ENCODE results near the gene CCNH.
A peak's percentile ranks its signal among the peaks of the same experiment; 100 is the strongest.

The CCNH gene

GRCh38 chr5:87393331-87393730, 19.4 kb downstream of the CCNH start:
- peak; percentile 60 for DNase-seq (ENCODE audit: low read depth, low spot score)
- no peak overlapping the region for H3K4me3 ChIP-seq (ENCODE audit: low read depth, low read length)
- TF ChIP-seq, protein P1, sequence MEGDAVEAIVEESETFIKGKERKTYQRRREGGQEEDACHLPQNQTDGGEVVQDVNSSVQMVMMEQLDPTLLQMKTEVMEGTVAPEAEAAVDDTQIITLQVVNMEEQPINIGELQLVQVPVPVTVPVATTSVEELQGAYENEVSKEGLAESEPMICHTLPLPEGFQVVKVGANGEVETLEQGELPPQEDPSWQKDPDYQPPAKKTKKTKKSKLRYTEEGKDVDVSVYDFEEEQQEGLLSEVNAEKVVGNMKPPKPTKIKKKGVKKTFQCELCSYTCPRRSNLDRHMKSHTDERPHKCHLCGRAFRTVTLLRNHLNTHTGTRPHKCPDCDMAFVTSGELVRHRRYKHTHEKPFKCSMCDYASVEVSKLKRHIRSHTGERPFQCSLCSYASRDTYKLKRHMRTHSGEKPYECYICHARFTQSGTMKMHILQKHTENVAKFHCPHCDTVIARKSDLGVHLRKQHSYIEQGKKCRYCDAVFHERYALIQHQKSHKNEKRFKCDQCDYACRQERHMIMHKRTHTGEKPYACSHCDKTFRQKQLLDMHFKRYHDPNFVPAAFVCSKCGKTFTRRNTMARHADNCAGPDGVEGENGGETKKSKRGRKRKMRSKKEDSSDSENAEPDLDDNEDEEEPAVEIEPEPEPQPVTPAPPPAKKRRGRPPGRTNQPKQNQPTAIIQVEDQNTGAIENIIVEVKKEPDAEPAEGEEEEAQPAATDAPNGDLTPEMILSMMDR (IDR thresholded peaks at IDR 0.05; ENCODE audit: insufficient read depth, low read length, missing control alignments), result no peak
- POLR2A ChIA-PET, result interaction anchor here (0.9 kb wide), 1 partner anchor 242 kb away, joined by 4 read pairs; no protein-coding TSS in a partner anchor
- CTCF ChIA-PET, result no interaction called here

GRCh38 chr5:87392801-87393200, 19.9 kb downstream of the CCNH start:
- ChIA-PET POLR2A (no interaction called here), CTCF (interaction anchor here (1.4 to 3.8 kb wide), 3 partner anchors 8 to 323 kb away, joined by 3 to 30 read pairs (median 14); no protein-coding TSS in a partner anchor)
- DNase-seq (ENCODE audit: low read depth, low spot score), result no peak
- no peak overlapping the region for H3K4me3 ChIP-seq (ENCODE audit: low read depth, low read length)
- TF ChIP-seq, protein P1 (IDR thresholded peaks at IDR 0.05; ENCODE audit: insufficient read depth, low read length, missing control alignments), result no peak

DNA sequence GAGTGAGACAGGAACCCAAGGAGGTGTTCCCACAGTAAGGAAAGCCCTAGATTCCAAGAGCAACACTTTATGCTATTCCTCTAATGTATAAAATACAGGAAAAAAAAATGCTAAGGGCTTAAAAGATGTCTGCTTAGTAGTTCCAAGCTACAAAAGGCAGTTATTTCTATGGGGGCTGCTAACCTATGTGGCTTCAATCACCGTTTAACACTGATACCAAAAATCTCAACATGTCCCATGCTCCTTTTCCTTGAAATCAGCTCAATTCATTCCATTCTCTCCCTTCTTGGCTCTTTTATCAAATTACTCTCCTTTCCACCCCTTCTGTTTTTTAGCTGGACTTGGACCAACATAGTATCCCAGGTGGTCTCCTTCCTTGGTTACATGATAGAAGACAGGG, 20.6 kb downstream of the CCNH start:
- CTCF ChIA-PET, result interaction anchor here (1.4 to 3.8 kb wide), 3 partner anchors 8 to 322 kb away, joined by 3 to 30 read pairs (median 14); no protein-coding TSS in a partner anchor
- H3K4me3 ChIP-seq (ENCODE audit: low read depth, low read length), result no peak overlapping the region
- POLR2A ChIA-PET, result no interaction called here
- DNase-seq (ENCODE audit: low read depth, low spot score), result no peak
- TF ChIP-seq, protein P1 (IDR thresholded peaks at IDR 0.05; ENCODE audit: insufficient read depth, low read length, missing control alignments), result no peak

- H3K4me3 ChIP-seq (ENCODE audit: low read depth, low read length), result no peak overlapping the region
- no peak for DNase-seq (ENCODE audit: low read depth, low spot score)
- ChIA-PET POLR2A (no interaction called here), CTCF (interaction anchor here (0.6 to 3.8 kb wide), 3 partner anchors 10 to 320 kb away, joined by 4 to 30 read pairs (median 14); no protein-coding TSS in a partner anchor)
- TF ChIP-seq, protein P1 (IDR thresholded peaks at IDR 0.05; ENCODE audit: insufficient read depth, low read length, missing control alignments), result no peak
Observed at GRCh38 chr5:87390576-87391199, 22.0 kb downstream of the CCNH start.

DNA sequence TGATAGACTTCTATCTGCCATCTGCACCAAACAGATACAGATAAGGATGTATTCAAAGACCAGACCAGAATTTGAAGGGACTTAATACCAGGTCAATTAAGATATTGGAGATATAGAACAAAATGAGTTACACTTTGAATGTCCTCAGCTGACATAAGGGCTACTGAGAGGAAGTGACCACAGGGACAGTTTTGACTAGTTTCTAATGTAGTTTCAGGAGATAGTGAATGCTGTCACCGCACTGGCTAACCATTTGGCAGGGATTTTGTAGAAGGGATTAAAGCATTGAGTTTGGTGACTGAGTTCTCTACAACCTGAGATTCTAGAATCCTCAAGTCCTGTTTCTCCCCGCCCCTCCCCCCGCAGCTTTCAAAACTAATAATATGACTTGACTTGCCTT, 22.7 kb downstream of the CCNH start:
- no peak for DNase-seq (ENCODE audit: low read depth, low spot score)
- H3K4me3 ChIP-seq (ENCODE audit: low read depth, low read length), result no peak overlapping the region
- ChIA-PET CTCF (interaction anchor here (0.6 to 3.8 kb wide), 3 partner anchors 10 to 320 kb away, joined by 4 to 30 read pairs (median 14); no protein-coding TSS in a partner anchor), POLR2A (no interaction called here)
- TF ChIP-seq, protein P1 (IDR thresholded peaks at IDR 0.05; ENCODE audit: insufficient read depth, low read length, missing control alignments), result no peak

DNA sequence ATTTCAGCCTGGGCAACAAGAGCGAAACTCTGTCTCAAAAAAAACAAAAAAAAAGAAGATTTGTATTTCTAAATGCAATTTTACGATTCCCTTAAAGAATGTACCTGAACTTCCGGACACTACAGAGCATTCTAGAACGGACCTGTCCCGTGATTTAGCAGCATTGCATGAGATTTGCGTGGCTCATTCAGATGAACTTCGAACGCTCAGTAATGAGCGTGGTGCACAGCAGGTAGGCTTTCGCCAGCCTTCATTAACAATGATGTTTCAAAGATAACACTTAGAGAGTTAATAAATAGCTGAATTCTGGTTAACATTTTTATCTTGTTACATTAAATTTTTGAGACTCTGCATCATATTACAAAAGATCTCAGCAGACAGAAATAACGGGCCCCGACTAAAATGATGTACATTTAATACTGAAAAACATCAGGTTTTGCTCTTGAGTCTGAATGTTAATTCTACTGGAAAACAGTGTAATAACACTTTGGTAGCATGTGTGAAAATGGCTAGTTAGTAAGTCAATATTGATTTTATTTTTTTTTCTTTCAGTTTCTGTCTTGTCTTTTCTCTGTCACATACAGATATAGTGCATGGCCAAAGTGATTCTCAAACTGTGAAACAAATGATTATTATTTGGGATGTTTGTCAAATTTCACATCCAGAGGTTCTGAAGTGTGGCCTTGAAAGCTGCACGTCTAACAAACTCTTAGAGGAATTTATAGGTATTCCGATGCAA, 23.3 kb downstream of the CCNH start:
- POLR2A ChIA-PET, result no interaction called here
- CTCF ChIA-PET, result interaction anchor here (3.6 to 3.8 kb wide), 2 partner anchors 11 to 319 kb away, joined by 14 to 30 read pairs; no protein-coding TSS in a partner anchor
- no peak for DNase-seq (ENCODE audit: low read depth, low spot score)
- H3K4me3 ChIP-seq (ENCODE audit: low read depth, low read length), result no peak overlapping the region
- TF ChIP-seq, protein P1 (IDR thresholded peaks at IDR 0.05; ENCODE audit: insufficient read depth, low read length, missing control alignments), result no peak
